Thyroid gland (tissue), 4 donors: ENCODE measurements around the gene NAA80.

Experiments
- POLR2A ChIP-seq, 2 donors: fragments of 450-650 bp; IDR thresholded peaks; one replicate each; pipeline ENCODE4 v1.6.1; 2017; ENCODE audit warnings: antibody characterized with exemption in 2 of 2, mild to moderate bottlenecking in 2 of 2, moderate library complexity in 1 of 2
- TF ChIP-seq, protein P1 (sequence below), 6 experiments: fragments of 200-600 bp in 3 of 6; fragments of 450-650 bp in 3 of 6; sonication (generic) in 3 of 6; IDR thresholded peaks; one replicate each; pipeline ENCODE4 v1.5.1; 2016 to 2019; ENCODE audit warnings: antibody characterized with exemption in 6 of 6, mild to moderate bottlenecking in 2 of 6, inconsistent platforms in 1 of 6, moderate library complexity in 1 of 6

DNA sequence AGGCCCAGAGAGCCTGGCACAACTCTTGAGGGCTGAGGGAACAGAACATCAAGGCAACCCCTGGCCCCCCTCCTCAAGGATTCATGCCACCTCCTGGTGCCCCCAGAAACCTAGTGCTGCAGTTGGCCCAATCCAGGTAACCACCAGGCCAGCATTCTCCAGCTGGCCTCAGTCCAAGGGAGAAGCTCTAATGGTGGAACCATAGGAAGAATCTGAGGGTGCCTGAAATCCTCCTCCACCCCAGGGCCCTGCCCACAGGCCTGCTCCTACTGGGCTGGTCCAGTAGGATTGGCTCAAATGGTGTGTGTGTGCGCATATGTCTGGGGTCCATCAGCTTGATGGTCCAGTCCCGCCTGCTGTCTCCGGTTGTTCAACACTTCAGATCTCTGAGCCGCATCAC is 15.6 kb upstream of the NAA80 start:
- TF ChIP-seq, protein P1, sequence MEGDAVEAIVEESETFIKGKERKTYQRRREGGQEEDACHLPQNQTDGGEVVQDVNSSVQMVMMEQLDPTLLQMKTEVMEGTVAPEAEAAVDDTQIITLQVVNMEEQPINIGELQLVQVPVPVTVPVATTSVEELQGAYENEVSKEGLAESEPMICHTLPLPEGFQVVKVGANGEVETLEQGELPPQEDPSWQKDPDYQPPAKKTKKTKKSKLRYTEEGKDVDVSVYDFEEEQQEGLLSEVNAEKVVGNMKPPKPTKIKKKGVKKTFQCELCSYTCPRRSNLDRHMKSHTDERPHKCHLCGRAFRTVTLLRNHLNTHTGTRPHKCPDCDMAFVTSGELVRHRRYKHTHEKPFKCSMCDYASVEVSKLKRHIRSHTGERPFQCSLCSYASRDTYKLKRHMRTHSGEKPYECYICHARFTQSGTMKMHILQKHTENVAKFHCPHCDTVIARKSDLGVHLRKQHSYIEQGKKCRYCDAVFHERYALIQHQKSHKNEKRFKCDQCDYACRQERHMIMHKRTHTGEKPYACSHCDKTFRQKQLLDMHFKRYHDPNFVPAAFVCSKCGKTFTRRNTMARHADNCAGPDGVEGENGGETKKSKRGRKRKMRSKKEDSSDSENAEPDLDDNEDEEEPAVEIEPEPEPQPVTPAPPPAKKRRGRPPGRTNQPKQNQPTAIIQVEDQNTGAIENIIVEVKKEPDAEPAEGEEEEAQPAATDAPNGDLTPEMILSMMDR (IDR thresholded peaks at IDR 0.05): no peak
- no peak for TF ChIP-seq POLR2A (IDR thresholded peaks at IDR 0.05)
